Astrocyte (in vitro differentiated cells and primary cell): Measurements from ENCODE around the gene LLPH.

Experiments used
- EZH2 ChIP-seq: IDR thresholded peaks from 2 replicates; pipeline ENCODE4 v1.6.1; 2012; ENCODE audit warnings: mild to moderate bottlenecking, low read length, inconsistent platforms; ENCODE audit not compliant: insufficient read depth
- TF ChIP-seq, protein P1 (sequence below): IDR thresholded peaks from 2 replicates; pipeline ENCODE4 v1.5.1; 2011; ENCODE audit warnings: low read depth, mild to moderate bottlenecking, inconsistent platforms, low read length, moderate library complexity; ENCODE audit not compliant: insufficient read depth

DNA sequence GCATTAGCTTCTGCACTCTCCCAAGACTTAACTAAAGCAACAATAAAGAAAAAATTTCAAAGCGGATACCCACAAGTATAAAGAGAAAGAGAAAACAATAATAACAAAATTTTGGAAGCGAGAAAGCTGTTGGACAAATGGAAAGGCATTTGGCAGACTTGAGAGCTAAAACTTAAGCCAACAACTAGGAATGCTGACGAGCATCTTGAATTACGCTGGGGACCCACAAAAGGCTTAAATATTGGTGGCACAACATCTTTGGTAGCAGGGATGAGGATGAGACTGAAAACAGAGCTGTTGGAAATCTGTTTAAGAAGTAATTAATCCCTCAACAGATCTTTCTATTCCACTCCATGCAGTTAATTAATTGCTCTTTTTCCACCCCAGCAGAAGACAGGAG lies 49.8 kb downstream of the LLPH start:
- TF ChIP-seq, protein P1, sequence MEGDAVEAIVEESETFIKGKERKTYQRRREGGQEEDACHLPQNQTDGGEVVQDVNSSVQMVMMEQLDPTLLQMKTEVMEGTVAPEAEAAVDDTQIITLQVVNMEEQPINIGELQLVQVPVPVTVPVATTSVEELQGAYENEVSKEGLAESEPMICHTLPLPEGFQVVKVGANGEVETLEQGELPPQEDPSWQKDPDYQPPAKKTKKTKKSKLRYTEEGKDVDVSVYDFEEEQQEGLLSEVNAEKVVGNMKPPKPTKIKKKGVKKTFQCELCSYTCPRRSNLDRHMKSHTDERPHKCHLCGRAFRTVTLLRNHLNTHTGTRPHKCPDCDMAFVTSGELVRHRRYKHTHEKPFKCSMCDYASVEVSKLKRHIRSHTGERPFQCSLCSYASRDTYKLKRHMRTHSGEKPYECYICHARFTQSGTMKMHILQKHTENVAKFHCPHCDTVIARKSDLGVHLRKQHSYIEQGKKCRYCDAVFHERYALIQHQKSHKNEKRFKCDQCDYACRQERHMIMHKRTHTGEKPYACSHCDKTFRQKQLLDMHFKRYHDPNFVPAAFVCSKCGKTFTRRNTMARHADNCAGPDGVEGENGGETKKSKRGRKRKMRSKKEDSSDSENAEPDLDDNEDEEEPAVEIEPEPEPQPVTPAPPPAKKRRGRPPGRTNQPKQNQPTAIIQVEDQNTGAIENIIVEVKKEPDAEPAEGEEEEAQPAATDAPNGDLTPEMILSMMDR: no peak
- TF ChIP-seq EZH2: no peak
